ENCODE measurements around the gene CYP26A1. TPM values are rescaled to one million over a fixed set of nuclear protein-coding genes. Genes with fewer than 3 reads are reported as not detected.

The CYP26A1 gene
- total RNA-seq = 0.19 and 0.36 TPM in 2 replicates

GRCh38 chr10:93073539-93074146, at the start of gene CYP26A1:
Gene CYP26A1 (plus strand): TSS chr10:93073893. CDS start chr10:93073935, 42 bp downstream.

GRCh38 chr10:93059975-93060886, 13.5 kb upstream of the CYP26A1 start, which contains the start of gene CYP26C1:
Gene CYP26C1 (plus strand): TSS chr10:93060798. CDS start chr10:93061264, 466 bp downstream.

Other genes with a start within 250 kb of the CYP26A1 start
- gene EXOC6, start 225.4 kb upstream of the CYP26A1 start, total RNA-seq = 144 and 152 TPM in 2 replicates
- 0.47 and 0.63 TPM in 2 replicates for gene CYP26C1, start 13.1 kb upstream of the CYP26A1 start, total RNA-seq

All from endothelial cell of coronary artery (primary cell).